HG03432 (cell line): Measurements from ENCODE around the gene NDUFV1.
A peak's percentile ranks its signal among the peaks of the same experiment; 100 is the strongest.
"Not testable (repeated sequence)": the region's sequence is repeated elsewhere in the genome, so short reads cannot be mapped to it uniquely, and the experiment has no call there.

Experiments
- ATAC-seq: cut with Tn5 transposase; IDR thresholded peaks from one replicate; pipeline ENCODE4 v1.9.1; 2021; ENCODE audit warnings: mild to moderate bottlenecking, moderate library complexity; ENCODE audit not compliant: unreplicated experiment

NDUFV1 gene

GRCh38 chr11:67626131-67626833, 19.5 kb downstream of the NDUFV1 start:
- not testable (repeated sequence) for ATAC-seq

DNA sequence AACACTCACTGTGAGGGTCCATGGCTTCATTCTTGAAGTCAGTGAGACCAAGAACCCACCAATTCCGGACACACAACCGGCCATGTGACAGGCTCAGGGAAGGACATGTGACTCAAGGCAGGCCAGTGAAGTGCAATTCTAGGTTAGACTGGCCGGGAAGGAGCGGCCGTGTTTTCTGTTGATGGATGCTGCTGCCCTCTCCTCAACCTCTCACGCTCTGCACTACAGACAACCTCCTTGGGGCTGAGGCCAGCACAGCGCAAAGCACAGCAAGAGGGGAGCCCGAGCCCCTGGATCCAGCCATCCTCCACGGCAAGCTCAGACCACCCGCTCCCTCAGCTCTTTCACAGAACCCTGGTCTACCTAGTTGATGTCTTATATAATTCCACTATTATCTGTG, 20.2 kb downstream of the NDUFV1 start:
- ATAC-seq, result no peak

DNA sequence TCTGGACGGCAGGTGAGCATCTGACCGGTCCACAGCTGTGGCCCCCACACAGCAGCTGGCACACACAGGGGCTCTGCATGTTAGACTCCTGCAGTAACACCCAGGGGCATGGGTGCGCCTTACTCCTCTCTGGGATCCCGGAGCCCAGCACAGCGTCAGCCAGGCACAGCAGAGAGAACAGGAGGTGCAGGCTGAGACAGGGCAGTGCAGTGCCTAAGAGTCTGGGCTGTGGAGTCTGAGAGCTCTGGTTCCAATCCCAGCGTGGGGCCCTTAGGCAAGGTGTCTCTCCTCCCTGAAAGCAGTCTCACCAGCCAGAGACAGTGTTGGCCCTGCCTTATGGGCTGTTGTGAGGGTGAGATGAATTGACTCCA, 20.7 kb downstream of the NDUFV1 start:
- ATAC-seq, result no peak

DNA sequence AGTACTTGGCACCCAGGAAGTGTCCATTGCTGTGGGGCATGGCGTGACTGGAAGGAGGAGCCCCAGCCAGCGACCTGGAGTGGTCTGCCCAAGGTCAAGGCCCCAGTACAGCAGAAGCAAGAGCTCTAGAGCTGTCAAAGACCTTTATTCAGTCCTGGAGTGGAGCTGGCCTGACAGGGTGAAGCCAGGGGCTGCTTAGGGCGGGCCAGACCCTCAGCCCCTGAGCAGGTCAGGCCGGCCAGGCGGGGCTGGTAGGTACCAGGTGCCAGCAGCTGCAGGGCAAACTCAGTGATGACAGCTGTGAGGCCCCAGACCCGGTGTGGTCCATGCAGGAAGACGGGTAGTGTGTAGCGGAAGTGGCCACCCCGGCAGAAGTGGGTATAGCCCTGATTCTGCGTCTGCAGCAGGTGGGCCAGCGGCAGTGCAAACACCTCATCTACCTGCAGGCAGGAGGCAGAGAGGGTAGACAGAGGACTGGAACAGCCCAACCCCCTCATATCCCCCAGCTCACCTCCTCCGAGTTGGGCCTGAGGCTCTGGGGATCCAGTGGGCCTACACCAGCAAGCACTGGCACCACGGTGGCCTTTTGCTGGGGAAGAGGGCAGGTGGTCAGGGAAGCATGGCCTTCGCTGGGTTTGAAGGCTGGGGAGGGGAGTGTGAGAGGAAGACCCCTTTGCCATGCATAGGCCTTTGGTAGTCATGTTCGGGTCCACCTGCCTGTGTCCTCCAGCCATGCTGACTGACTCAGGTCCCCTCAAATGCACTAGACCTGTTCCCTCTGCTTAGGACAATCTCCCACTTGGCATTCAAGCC, 21.3 kb downstream of the NDUFV1 start:
- ATAC-seq, result no peak

DNA sequence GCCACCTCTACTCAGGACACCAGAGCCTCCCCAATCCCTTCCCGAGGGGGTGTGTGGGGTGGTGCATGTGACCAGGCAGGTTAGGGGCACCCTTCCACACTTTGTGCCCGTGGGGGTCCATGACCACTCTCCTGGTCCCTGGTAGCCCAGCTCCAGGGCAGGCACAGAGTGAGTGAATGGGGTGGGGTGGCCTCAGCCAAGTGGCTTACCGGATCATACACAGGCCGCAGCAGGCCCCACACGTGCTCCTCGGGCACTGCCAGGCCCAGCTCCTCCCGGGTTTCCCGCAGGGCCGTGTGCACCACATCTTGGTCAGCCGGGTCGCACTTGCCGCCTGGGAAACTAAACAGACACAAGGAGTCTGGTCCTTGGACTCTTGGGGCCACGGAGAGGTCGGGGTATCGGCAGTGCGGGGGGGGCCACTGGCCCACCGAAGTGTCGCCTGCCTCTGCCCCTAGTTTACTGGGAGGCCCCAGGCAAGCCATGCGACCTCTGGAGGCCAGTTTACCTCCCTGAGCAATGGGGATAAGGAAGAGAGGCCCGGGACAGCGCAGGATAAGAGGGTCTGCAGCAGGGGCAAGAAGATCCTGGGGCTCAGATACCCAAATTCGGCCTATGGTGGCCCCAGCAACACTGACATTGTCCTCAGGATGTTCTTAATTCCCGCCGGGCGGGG, 22.1 kb downstream of the NDUFV1 start:
- no peak for ATAC-seq

- peak; percentile 55 for ATAC-seq
These were observed 22.9 kb downstream of the NDUFV1 start, which contains the start of gene NUDT8 for GRCh38 chr11:67629386-67630227. Gene NUDT8, minus strand, starts transcription at chr11:67629937. Its CDS starts 26 bp downstream, at chr11:67629911.

DNA sequence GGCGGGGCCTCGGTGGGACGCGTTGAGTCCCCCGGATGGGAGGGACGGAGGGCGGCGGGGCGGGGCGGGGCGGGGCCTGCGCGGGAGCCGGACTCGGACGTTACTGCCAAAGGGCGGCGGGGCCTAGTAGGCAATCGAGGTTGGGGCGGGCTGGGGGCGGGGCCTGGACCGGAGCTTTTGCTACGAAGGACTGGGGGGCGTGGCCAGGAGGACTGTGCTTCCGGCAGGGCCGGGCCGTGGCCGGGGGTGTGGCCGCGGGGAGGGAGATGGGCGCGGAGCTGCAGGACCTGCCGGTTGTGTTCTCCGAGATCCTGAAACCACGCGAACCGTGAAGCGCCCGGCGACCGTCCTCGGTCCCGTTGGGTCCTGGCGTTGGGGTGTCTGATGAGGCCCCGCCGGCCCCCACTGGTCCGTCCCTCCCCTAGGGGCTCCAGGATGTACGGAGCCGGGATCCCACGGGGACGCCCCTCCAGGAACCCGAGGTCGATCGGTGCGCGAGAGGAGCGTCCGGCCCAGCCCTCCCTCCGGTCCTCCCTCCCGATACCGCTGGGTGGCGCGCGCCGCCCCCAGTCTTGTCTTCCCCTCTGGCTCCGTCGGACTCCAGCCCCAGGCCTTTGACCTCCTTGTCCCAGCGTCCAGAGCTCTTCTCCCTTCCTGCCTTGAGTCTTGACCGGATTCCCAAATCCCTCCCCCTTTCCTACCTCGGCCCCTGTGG, 23.6 kb downstream of the NDUFV1 start:
- ATAC-seq, result peak; percentile 68

DNA sequence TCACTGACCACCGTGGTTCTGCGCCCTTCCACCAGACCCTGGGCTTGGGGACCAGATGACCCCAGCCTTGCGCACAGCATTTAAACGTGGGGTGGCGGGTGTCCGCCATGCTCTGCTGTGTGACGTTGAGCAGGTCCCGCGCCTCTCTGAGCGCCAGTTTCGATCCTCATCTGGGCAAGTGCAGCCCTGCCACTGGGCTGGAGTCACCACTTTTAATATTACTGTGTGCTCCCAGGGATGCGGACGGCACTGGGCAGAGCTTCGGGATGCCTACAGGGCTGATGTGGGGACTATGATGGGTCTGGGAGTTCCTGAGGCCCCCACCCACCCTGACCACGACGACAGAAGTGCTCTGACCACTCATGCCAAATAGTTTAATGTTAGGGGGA, 24.2 kb downstream of the NDUFV1 start:
- no peak for ATAC-seq

GRCh38 chr11:67631411-67631810, 24.7 kb downstream of the NDUFV1 start:
- ATAC-seq, result no peak

DNA sequence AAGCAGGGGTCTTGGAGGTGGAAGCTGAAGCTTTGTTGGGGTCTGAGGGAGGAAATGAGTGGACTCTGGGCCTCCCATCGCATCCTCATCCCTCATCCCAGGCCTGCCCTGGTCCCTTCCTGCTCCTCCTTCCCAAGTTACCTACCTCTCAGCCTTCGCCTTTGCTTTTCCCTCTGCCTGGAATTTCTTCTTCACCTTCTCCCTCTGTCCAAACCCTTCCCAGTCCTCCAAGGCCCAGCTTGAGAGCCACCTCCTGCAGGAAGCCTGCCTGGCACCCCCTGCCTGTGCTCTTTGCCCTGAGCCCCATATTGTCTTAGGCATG, 25.1 kb downstream of the NDUFV1 start:
- no peak for ATAC-seq

DNA sequence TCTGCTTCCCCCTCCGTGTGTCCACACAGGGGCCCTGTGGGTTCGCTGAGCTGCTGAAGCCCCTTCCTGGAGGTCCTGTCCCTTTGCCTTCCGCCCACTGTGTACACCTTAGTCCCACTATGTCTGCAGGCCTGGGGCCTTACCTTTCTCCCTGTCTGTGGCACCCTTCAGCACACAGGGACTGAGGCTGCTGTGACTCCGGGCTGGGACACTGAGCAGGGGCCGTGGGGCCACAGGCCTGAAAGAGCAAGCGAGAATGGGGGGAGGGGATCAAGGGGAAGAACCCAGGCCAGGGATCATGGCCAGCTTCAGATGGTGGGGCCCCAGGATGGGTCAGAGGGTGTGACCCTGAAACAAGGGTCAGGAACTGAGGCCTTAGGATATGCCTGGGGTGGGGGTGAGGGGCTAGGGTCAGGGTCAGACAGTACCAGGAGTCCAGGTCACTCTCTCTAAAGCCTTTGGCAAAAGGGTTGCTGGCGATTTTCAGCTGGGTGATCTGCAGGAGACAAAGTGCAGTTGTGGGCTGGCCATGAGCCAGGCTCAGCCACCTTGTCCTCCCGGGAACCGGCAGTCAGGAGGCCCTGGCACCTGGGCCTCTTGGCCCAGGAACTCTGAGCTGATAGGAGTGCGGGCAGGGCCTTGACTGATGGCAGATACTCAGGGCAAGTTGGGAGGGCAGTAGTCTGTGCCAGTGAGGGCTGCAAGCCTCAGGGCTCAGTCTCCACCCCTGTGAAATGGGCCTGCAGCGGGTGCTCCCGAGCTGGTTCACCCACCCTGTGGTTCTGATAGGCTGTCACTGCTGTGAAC, 25.6 kb downstream of the NDUFV1 start:
- ATAC-seq, result no peak

DNA sequence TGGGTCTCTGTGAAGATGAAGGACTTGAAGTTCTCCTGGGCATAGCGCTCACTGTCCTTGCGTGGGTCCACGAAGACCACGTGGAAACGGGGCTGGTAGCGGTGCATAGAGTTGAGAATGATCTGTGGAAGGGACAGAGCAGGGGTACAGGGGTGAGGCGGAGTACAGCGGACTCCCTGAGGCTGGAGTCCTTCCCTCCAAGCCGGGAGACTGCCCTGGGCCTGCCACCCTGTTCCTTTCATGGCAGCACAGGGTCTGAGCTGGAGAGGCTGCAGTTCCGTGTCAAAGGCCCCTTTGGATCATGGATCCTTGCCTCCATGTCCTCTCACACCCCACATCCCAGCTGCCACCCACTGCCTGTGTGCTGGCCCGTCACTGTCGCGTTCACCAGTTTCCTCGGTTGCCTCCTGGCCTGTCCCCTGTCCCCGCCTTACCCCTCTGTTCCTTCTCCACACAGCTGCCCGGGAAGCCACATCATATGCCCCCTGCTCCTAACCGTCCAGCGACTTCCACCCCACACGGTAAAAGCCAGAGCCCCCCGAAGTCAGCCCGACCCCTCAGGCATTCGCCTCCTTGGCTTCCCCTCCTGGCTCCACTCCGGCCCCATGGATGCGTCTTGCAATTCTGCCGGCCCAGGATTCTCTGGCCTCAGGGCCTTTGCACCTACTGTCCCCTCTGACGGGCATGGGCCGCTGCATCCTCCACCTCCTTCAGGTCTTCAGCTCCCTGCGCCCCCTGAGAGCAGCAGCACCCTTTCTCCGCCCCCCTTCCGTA, 26.4 kb downstream of the NDUFV1 start:
- ATAC-seq, result no peak

GRCh38 chr11:67633758-67634365, 27.1 kb downstream of the NDUFV1 start:
- ATAC-seq, result no peak

GRCh38 chr11:67634366-67635230, 27.9 kb downstream of the NDUFV1 start:
- no peak for ATAC-seq

- ATAC-seq, result no peak
These were observed 28.4 kb downstream of the NDUFV1 start for GRCh38 chr11:67635231-67635521.

DNA sequence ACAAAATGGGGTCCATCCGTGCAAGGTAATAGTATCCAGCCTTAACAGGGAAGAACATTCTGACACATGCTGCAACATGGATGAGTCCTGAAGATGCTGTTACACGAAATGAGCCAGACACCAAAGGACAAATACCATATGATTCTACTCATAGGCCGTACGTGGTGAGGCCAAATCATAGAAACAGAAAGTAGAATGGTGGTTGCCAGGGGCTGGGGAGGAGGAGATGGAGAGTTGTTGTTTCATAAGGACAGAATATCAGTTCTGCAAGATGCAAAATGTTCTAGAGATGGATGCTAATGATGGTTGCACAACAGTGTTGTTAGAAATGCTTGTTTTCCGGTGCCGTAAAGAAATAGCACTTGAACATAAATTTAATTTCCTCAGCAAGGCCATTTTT, 30.2 kb downstream of the NDUFV1 start:
- ATAC-seq, result no peak

GRCh38 chr11:67637441-67637840, 30.7 kb downstream of the NDUFV1 start:
- ATAC-seq, result not testable (repeated sequence)
